UCSD-AML1 (cell line): ENCODE data around the gene ACKR2.
"Not testable (repeated sequence)": the region's sequence is repeated elsewhere in the genome, so short reads cannot be mapped to it uniquely, and the experiment has no call there.

Experiments used
- DNase-seq: peaks from one replicate; lab custom pipeline; 2025; ENCODE audit not compliant: unreplicated experiment; lab: John Stamatoyannopoulos, UW

The ACKR2 gene

DNA sequence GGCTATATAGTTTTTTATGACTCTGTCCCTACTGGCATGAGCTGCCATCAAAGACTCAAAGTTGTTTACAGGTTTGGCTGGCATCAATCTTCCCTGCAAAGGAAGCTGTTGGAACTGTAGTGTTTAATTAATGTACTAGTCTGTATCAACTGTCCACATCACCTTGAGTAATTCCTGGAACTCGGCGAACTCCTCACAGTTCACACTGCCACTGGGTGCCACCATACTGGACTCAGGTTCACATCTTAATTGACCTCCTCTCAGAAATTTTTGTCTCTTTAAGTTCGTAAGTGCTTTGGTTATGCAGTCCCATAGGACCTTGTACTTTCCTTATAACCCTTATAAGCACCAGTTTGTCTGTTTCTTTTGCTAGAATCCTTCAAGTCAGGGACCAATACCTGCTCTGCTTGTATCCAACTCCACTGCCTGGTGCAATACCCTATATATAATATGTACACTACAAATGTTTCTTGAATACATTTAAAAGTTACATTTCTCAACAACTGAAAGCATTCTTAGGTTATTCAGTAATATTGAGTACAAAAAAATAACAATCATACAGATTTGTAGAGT, 8.1 kb upstream of the ACKR2 start:
- DNase-seq: no peak

GRCh38 chr3:42801784-42802183, 7.5 kb upstream of the ACKR2 start:
- DNase-seq: no peak

DNA sequence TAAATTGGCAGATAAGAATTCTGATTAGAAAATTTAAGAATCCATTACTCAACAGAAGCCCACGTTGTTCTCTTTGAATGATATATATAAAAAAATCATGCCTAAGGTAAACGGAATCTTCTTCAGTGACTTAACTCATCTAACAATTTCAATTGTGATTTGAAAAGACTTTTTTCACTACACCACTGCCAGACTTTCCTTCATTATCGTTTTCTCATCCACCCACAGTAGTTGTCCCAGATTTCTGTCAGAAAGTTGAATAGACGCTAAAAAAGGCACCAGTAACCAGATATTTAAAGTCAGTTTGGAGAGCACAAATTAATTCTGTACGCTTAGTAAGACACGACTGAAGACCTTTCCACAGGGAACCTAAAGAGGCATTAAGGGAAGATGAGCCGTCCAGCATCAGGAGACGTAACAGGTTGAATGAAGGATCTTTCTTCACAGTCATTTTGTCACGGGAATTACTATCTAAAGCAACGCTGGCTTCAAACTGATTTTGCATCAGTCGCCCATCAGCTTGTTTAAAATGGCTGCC, 6.3 kb upstream of the ACKR2 start:
- DNase-seq: no peak

- DNase-seq: peak; percentile 65
Measured at GRCh38 chr3:42803414-42804105, 5.7 kb upstream of the ACKR2 start.

DNA sequence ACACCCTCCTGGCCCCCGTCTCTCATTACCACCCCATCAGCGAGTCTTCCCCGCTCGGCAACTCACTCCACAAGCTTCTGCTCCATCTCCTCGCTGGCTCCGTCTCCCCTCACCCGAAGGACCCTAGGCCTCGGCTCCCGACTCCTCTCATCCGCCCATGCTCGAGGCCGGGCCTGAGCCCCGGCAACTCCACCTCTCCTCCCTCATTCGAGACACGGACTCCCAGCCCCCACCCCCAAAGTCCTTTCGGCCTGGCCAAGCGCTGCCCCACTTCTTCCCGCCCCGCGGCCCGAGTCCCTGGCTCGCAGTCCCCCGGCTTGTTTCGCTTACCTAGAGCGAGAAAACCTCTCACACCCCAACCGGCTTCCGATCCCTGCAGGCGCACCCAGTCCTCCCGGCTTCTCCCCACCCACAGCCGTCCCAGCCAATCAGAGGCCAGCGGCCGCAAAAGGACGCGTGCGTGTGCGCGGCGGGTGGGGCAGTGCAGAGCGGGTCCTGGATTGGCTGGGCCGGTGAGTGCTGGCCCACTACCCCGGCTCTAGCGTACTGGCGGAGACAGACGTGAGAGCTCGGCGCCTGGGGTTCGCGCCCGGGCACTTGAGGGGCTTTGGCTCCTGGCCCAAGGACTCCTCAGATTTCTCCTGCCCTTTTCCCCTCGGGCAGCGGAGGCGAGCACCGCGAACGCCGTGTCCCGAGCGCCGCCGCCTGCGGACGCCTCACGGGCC, 5.0 kb upstream of the ACKR2 start, which contains the start of gene HIGD1A:
Gene HIGD1A, minus strand, starts transcription at position 385 of the 725 bp plus-strand sequence. CDS start 10,237 bp downstream, outside the sequence.
- peak; percentile 96 for DNase-seq

DNA sequence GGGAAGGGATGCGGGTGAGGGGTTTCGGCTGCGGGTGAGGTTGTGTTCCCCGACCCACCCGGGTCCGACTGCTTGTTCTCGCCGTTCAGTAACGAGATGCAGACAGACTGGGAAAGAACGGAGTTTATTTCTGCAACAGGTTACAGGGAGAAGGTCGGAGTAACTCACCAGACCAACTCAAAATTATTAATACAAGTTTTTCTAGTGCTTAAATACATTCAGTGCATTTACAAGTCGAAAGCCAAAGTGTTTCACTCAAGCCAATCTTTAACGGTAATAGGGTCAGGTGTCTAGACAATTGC, 4.5 kb upstream of the ACKR2 start:
- DNase-seq: no peak

- DNase-seq: no peak
Measured at GRCh38 chr3:42805141-42805821, 4.0 kb upstream of the ACKR2 start.

GRCh38 chr3:42807929-42808328, 1.3 kb upstream of the ACKR2 start:
- no peak for DNase-seq

DNA sequence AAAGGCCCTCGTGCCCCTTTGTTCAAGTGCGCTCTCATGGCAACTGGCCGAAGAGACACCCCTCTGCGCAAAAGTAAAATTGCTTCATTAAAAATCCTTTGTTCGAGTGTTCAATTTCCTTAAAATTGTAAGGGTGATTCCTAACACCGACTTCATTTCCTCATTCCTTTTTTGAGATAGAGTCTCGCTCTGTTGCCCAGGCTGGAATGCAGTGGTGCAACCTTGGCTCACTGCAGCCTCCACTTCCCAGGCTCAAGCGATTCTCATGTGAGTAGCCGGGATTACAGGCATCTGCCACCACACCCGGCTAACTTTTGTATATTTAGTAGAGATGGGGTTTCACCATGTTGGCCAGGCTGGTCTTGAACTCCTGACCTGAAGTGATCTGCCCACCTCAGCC, 1.5 kb downstream of the ACKR2 start:
- DNase-seq: not testable (repeated sequence)

GRCh38 chr3:42811118-42811883, 2.1 kb downstream of the ACKR2 start:
- DNase-seq: peak; percentile 59

- DNase-seq: no peak
Measured at GRCh38 chr3:42814246-42814645, 5.0 kb downstream of the ACKR2 start.

DNA sequence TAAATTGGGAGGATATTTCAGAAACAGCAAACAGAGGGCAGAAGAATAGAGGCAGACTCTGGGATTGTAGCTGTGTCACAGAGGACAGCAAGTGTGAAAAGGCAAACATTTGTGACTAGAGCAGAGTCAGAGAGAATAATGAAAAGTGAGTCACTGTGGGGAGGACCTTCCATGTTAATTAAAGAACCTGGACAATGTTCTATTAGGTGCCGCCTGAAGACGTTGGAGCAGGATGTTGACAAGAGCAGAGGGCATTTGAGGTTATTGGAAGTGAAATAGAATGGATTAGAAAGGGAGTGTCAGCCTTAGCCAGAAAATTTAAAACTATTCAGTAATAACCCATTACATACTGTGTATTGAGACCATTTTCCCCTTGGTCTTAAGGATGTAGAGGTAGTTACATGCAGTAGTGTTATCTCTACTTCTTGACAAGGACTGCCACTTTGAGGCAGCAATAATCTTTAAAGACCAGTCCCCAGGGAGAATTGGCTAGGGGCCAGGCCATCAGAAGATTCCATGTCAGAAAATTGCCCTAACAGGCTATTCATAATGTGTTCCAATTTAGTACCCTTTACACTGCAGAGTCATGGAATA, 5.8 kb downstream of the ACKR2 start:
- DNase-seq: no peak

DNA sequence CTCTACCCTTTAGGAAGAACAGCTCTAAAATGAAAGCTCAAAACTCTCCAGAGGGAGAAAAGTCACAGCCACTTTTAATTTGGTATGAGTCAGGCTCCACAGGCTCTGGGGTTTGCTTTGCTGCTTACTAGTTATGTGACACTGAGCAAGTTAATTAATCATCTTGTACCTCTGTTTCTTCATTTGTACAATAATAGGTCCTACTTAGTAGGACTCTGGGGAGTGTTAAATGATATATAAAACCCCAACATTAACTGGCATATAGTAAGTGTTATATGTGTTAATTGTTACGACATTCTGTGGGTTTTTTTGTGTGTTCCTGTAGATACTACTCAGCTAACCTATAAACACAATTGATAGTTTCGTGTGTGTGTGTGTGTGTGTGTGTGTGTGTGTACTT, 6.6 kb downstream of the ACKR2 start:
- no peak for DNase-seq

DNA sequence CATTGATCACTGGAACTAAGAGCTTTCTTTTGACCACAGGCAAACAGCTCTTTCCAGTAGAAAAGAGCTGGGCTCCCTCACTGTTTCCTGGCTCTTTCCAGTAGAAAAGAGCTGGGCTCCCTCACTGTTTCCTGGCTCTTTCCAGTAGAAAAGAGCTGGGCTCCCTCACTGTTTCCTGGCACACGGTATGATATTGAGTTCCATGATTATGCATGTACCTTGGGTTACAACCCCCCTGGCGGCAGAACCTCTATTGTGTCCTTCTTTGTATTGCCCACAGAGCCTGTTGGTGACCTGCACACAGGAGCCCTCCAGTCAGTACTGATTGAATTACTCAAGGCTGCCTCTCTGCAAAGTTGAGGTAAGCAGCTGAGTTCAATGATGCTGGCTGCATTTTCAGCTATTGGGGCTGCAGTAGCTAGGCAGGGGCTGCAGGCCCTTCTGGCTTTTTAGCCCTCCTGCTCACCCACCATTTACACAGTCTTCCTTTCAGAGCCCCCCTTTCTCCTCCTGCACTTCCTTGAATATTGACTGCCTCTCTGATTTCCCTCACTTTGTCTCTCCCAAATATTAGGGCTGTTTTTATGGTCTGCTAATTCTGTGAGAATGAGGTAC, 10.2 kb downstream of the ACKR2 start:
- DNase-seq: no peak

DNA sequence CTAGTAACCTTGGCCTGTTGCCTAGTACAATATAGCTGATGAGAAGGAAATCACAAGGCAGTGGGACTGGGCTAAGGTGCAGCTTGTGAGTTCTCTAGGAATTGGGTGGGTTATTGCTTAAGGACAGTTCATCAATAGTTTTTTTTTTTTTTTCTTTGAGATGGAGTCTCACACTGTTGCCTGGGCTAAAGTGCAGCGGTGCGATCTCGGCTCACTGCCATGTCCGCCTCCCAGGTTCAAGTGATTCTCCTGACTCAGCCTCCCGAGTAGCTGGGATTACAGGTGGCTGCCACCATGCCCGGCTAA, 11.5 kb downstream of the ACKR2 start:
- DNase-seq: no peak

- no peak for DNase-seq
Measured at GRCh38 chr3:42822828-42823227, 13.6 kb downstream of the ACKR2 start.

DNA sequence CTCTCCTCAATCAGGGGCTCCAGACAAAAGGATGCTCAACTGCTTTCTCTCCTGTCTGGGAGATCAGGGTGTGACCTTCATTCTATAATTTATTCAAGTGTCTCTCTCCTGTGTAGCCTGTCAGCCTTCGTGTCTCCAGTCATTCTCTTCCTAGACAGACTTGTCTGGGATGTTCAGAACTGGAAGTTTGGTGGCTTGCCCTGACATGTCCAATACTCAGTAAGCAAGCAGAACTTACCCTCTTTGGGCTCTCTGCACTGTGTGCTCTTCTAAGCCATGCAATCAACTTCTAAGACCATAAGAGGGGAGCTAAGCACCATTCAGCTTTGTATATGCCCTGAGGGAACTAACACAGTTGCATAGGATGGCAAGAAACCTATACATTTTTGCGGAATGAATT, 14.1 kb downstream of the ACKR2 start:
- DNase-seq: no peak

DNA sequence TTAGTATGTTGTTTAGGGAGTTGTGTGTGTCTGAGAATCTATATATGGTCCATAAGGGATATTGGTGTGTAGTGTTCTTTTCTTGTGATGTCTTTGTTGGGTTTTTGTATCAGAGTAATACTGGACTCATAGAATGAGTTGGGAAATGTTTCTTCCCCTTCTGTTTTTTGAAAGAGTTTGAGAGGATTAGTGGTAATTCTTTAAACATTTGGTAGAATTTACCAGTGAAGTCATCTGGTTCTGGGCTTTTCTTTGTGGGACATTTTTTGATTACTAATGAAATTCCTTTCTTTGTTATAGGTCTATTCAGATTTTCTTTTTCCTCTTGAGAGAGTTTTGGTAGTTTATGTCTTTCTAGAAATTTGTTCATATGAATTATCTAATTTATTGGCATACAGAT, 16.9 kb downstream of the ACKR2 start:
- no peak for DNase-seq

DNA sequence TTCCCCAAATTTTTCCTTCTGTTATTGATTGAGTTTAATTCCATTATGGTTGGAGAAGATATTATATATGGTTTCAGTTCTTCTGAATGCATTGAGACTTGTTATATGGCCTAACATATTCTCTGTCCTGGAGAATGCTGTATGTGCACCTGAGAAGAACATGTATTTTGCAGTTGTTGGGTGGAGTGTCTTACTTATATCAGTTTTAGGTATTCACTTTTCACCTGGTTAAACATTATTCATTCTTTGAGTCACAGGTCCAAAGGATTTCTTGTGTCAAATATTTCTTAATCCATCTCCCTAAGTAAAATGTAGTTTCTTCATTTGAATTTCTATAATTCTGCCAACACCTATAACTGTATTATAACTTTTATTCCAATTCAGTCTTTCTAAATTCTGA, 17.8 kb downstream of the ACKR2 start:
- no peak for DNase-seq

DNA sequence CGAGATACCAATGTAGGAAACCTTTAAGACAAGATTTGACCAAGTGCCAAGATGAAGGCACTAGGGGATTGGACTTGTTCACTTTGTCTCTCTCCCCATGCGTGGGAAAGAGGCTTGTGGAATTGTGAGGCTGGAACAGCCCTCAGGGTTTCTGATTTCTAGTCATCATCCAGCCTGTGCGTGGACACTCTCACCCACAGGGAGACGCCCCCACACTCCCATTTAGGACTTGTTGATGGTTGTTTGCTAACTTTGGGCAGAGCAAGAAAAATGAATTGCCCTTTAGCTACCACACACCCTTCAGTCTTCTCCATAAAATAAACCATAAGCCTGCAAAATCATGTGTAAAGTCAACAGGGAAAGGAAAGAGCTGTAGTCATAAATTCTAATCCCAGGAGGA, 18.4 kb downstream of the ACKR2 start:
- DNase-seq: no peak
